A673 (cell line): ENCODE data around the gene EIF4EBP3.

Source experiments
- CTCF ChIP-seq: fragments of 300-800, 200-600 bp; sonication (generic); conservative IDR thresholded peaks from 2 replicates; pipeline ENCODE4 v1.5.1; 2017; ENCODE audit warnings: low read depth, mild to moderate bottlenecking, antibody characterized with exemption, low read length, moderate library complexity, mixed read lengths
- EZH2 ChIP-seq: fragments of 200-600 bp; sonication (generic); IDR thresholded peaks from 2 replicates; pipeline ENCODE4 v1.6.1; 2017; ENCODE audit warnings: borderline replicate concordance, low read depth, mild to moderate bottlenecking, mixed read lengths, antibody characterized with exemption, low read length; ENCODE audit not compliant: poor library complexity, severe bottlenecking

GRCh38 chr5:140548300-140548688, 832 bp downstream of the EIF4EBP3 start:
- no peak for TF ChIP-seq CTCF
- no peak for TF ChIP-seq EZH2
